H54 (cell line): ENCODE data around the gene FBXW11.

ENCODE experiments used
- DNase-seq: peaks from one replicate; pipeline ENCODE4 v3.0.0; 2011; ENCODE audit warnings: low spot score, mixed read lengths; ENCODE audit not compliant: insufficient read length
- FAIRE-seq: peaks from 3 replicates; lab custom pipeline; 2011; peaks lifted over from hg19 to GRCh38; lab: Jason Lieb, UNC
- POLR2A ChIP-seq: IDR thresholded peaks from 2 replicates; pipeline ENCODE4 v1.6.1; 2011; ENCODE audit warnings: low read depth, mild to moderate bottlenecking, low read length

Gene FBXW11

DNA sequence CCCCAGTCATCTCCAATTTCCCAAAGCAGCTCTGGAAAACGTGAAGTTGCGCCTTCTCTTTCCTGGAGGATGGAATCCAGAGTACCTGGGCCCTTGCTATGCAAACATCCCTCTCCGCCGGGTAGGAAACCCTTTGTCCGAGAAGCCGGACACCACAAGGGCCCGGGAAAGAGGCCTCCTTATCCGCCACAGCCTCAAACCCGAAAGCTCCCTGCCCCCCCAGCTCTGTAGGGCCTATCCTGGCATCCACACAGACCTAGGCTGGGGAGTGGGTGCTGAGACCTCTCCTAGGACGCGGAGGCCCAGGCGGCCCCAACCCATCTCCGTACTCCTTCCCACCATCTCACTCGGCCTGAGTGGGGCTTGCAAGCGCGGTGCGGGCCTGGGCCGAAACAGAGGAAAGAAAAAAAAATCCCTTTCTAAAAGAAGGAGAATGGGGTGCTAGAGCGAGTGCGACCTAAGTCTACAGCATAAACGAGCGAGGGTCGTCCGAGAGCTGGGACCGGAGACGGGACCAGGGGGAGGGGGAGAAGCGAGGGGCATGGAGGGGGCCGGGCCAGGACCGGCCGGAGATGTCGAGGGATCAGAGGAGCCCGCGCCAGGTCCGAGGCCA is 624 bp downstream of the FBXW11 start:
- no peak for FAIRE-seq
- no peak for TF ChIP-seq POLR2A
- no peak for DNase-seq

DNA sequence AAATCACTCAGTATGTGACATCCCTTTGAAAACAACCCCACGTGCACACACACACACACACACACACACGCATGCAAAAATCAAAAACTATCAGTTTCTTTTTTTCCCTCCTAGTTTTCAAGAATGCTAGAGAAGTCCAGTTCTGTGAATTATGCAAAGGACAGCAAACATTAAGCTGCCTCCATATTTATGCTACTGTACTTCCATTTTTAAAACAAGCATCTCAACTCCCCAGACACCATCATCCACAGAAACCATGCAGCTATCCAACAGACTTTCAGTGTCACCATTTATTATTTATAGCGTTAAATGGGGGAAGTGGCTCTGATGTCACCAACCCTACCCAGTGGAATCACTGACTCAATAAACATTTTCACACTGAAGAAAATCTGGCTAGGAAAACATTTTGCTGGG is 1.6 kb downstream of the FBXW11 start:
- no peak for DNase-seq
- no peak for FAIRE-seq

GRCh38 chr5:172003746-172004145 is 2.7 kb downstream of the FBXW11 start:
- no peak for TF ChIP-seq POLR2A
- FAIRE-seq: no peak
- DNase-seq: no peak

More for the DNA sequence above, 1.6 kb downstream of the FBXW11 start:
- TF ChIP-seq POLR2A: no peak

DNA sequence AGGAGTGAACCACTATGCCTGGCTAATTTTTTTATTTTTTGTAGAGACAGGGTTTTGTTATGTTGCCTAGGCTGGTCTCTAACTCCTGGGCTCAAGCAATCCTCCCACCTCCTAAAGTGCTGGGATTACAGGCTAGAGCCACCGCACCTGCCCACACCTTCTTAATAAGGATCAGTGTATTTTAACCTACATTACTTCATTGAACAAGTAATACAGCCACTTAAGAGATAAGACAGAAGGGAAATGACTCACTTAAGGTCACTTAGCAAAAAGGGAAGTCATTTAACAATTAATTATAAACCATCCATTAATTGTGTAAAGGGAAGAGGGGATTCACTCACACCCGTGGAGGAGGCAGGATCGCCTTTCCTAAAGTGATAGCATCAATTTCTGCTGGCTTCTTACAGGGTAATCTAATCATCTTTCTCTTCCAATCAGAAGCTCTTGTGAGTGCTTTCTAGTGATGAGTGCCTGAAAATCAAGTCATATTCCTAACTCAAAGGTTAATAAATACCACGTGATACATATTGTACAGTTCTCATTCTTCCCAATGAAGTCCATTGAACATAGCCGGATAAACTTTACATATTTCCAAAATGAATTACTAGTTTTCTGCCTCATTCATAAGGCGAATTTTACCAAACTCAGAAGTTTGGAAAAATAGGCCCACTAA is 3.5 kb downstream of the FBXW11 start:
- FAIRE-seq (no peak), DNase-seq (no peak)
- TF ChIP-seq POLR2A: no peak

- FAIRE-seq: no peak
- DNase-seq: no peak
- TF ChIP-seq POLR2A: no peak
Observed at GRCh38 chr5:172002310-172002709, 4.1 kb downstream of the FBXW11 start.

GRCh38 chr5:171999877-172000276 is 6.6 kb downstream of the FBXW11 start:
- FAIRE-seq: peak; percentile 20
- no peak for DNase-seq
- no peak for TF ChIP-seq POLR2A

- TF ChIP-seq POLR2A: no peak
- DNase-seq (no peak), FAIRE-seq (no peak)
Observed at GRCh38 chr5:171999100-171999499, 7.3 kb downstream of the FBXW11 start.

DNA sequence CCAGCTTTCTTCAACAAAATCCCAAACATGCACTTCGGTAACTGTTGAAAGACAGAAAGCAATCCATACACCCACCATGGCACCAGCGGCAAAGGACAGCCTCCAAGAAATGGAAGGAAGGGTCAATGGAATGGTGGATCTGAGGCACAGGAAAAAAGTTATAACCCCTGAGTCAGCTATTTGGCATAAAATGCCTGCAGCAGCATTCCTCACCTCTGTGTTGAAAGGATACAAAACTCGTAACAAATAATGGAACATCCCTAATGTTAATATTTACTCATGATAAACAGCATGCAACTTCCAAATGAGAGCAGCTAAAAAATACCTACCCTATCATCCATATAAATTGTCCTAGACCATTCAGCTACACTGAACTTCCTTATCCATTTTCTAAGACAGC is 9.4 kb downstream of the FBXW11 start:
- no peak for DNase-seq
- no peak for FAIRE-seq
- TF ChIP-seq POLR2A: no peak

DNA sequence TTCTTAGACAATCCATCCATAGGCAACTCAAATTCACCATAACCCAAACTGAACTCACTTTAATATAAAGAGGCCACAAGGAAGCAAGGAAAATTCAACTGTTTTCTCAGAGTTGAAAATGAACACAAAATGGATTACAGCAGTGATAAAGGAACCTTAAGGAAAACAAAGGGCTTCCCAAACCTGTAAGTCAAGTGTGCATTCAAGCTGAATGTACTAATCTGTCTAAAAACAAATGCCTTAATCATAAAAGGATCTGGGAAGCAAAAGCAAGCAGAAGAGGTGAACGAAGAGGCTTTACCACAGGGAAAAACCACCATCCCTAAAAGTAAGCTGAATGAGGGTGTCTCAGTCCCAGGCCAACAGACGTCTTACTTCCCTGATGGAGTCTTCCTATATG is 13.6 kb downstream of the FBXW11 start:
- DNase-seq (no peak), FAIRE-seq (no peak)
- no peak for TF ChIP-seq POLR2A

DNA sequence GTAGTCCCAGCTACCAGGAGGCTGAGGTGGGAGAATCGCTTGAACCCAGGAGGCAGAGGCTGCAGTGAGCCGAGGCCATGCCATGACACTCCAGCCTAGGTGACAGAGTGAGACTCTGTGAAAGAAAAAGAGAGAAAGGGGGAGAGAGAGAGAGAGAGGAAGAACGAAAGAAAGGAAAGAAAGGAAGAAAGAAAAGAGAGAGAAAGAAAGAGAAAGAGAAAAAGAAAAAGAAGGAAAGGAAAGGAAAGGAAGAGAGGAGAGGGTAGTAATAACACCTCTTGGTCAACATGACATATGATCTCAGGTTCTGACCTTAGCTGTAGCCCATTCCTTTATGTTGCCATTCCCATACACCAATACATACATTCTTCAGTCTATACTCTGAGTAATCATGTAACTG is 14.1 kb downstream of the FBXW11 start:
- no peak for TF ChIP-seq POLR2A
- FAIRE-seq (no peak), DNase-seq (no peak)

- no peak for TF ChIP-seq POLR2A
- FAIRE-seq (no peak), DNase-seq (no peak)
Observed at GRCh38 chr5:171990713-171991015, 15.8 kb downstream of the FBXW11 start.

GRCh38 chr5:171989946-171990712 is 16.3 kb downstream of the FBXW11 start:
- FAIRE-seq: no peak
- TF ChIP-seq POLR2A: no peak
- no peak for DNase-seq

GRCh38 chr5:171989276-171989675 is 17.2 kb downstream of the FBXW11 start:
- FAIRE-seq (no peak), DNase-seq (no peak)
- no peak for TF ChIP-seq POLR2A

GRCh38 chr5:171986772-171987171 is 19.7 kb downstream of the FBXW11 start:
- DNase-seq (no peak), FAIRE-seq (no peak)
- TF ChIP-seq POLR2A: no peak
